ENCODE results near the gene SPATA16. TPM values are rescaled to one million over a fixed set of nuclear protein-coding genes. Genes with fewer than 3 reads are reported as not detected.

The SPATA16 gene
- total RNA-seq, 2 donors from 2014 or later: not detected

- Histone ChIP-seq H3K36me3 (no peaks in the 10 kb centered on the region), H3K4me3 (no peak overlapping the region), H3K4me1 (ENCODE audit: control insufficient read depth in 1 of 2, low read depth in 2 of 2) (no peaks in the 10 kb centered on the region), H3K9me3 (no peaks in the 10 kb centered on the region), H3K27ac (no peak overlapping the region), H3K27me3 (replicated peaks; ENCODE audit: insufficient read depth) (no peaks in the 10 kb centered on the region)
- DNase-seq (ENCODE audit: low spot score) (no peak), ATAC-seq (ENCODE audit: insufficient number of reproducible peaks, low FRiP score, low read depth) (no peak)
- TF ChIP-seq CTCF (IDR thresholded peaks at IDR 0.05): no peak
Observed at GRCh38 chr3:173065543-173065981, 75.5 kb downstream of the SPATA16 start.

- no peak for DNase-seq (ENCODE audit: low spot score)
- Histone ChIP-seq H3K27me3 (replicated peaks; ENCODE audit: insufficient read depth) (no peaks in the 10 kb centered on the region), H3K9me3 (no peaks in the 10 kb centered on the region), H3K4me1 (ENCODE audit: control insufficient read depth in 1 of 2, low read depth in 2 of 2) (no peaks in the 10 kb centered on the region), H3K36me3 (no peaks in the 10 kb centered on the region), H3K4me3 (no peak overlapping the region), H3K27ac (no peak overlapping the region)
- no peak for ATAC-seq (ENCODE audit: insufficient number of reproducible peaks, low FRiP score, low read depth)
- TF ChIP-seq CTCF (IDR thresholded peaks at IDR 0.05): no peak
Observed at GRCh38 chr3:173064631-173065030, 76.4 kb downstream of the SPATA16 start.

GRCh38 chr3:173058229-173058628 is 82.8 kb downstream of the SPATA16 start:
- TF ChIP-seq CTCF (IDR thresholded peaks at IDR 0.05): no peak
- ATAC-seq (ENCODE audit: insufficient number of reproducible peaks, low FRiP score, low read depth) (no peak), DNase-seq (ENCODE audit: low spot score) (no peak)
- H3K27ac ChIP-seq: no peak overlapping the region
- no peaks in the 10 kb centered on the region for H3K9me3 ChIP-seq
- H3K36me3 ChIP-seq: no peaks in the 10 kb centered on the region
- no peak overlapping the region for H3K4me3 ChIP-seq
- no peaks in the 10 kb centered on the region for H3K4me1 ChIP-seq (ENCODE audit: control insufficient read depth in 1 of 2, low read depth in 2 of 2)
- no peaks in the 10 kb centered on the region for H3K27me3 ChIP-seq (replicated peaks; ENCODE audit: insufficient read depth)

- no peak overlapping the region for H3K4me3 ChIP-seq
- H3K4me1 ChIP-seq (ENCODE audit: control insufficient read depth in 1 of 2, low read depth in 2 of 2): no peaks in the 10 kb centered on the region
- H3K27me3 ChIP-seq (replicated peaks; ENCODE audit: insufficient read depth): no peaks in the 10 kb centered on the region
- H3K27ac ChIP-seq: no peak overlapping the region
- no peaks in the 10 kb centered on the region for H3K36me3 ChIP-seq
- DNase-seq (ENCODE audit: low spot score) (no peak), ATAC-seq (ENCODE audit: insufficient number of reproducible peaks, low FRiP score, low read depth) (no peak)
- TF ChIP-seq CTCF (IDR thresholded peaks at IDR 0.05): no peak
- no peaks in the 10 kb centered on the region for H3K9me3 ChIP-seq
Observed at GRCh38 chr3:173055228-173055933, 85.7 kb downstream of the SPATA16 start.

- H3K27me3 ChIP-seq (replicated peaks; ENCODE audit: insufficient read depth): no peaks in the 10 kb centered on the region
- H3K9me3 ChIP-seq: no peaks in the 10 kb centered on the region
- H3K4me1 ChIP-seq (ENCODE audit: control insufficient read depth in 1 of 2, low read depth in 2 of 2): no peaks in the 10 kb centered on the region
- no peaks in the 10 kb centered on the region for H3K36me3 ChIP-seq
- no peak for DNase-seq (ENCODE audit: low spot score)
- H3K27ac ChIP-seq: no peak overlapping the region
- TF ChIP-seq CTCF (IDR thresholded peaks at IDR 0.05): no peak
- no peak overlapping the region for H3K4me3 ChIP-seq
- ATAC-seq (ENCODE audit: insufficient number of reproducible peaks, low FRiP score, low read depth): no peak
Observed at GRCh38 chr3:173049360-173049759, 91.7 kb downstream of the SPATA16 start.

All from thoracic aorta (tissue), 2 donors.